CD14-positive monocyte (primary cell): Measurements from ENCODE around the gene LZTR1. TPM values are rescaled to one million over a fixed set of nuclear protein-coding genes. Genes with fewer than 3 reads are reported as not detected.
"Not testable (repeated sequence)": the region's sequence is repeated elsewhere in the genome, so short reads cannot be mapped to it uniquely, and the experiment has no call there.

Experiments used
- DNase-seq, 3 donors: peaks; one replicate each; pipeline ENCODE4 v3.0.0-alpha.2; 2011 to 2022
- H2AFZ ChIP-seq: 2 replicates; pipeline ENCODE4 v1.6.0; 2012; ENCODE audit warnings: mild to moderate bottlenecking, low read depth, low read length, inconsistent platforms; ENCODE audit not compliant: insufficient read depth, poor library complexity, severe bottlenecking
- H3K27ac ChIP-seq, 2 donors: 1 replicate in 1 of 2; 2 replicates in 1 of 2; pipeline ENCODE4 v1.5.1; 2012 to 2013; ENCODE audit warnings: low read length in 2 of 2, control low read depth in 1 of 2, inconsistent platforms in 1 of 2, low read depth in 1 of 2, mild to moderate bottlenecking in 1 of 2
- H3K27me3 ChIP-seq, 2 donors: one replicate each; pipeline versions ENCODE4 v1.6.0 to v1.6.1; 2011 to 2013; ENCODE audit warnings: low read length in 2 of 2; ENCODE audit not compliant: control insufficient read depth in 2 of 2, insufficient read depth in 2 of 2
- H3K36me3 ChIP-seq, 2 donors: replicated peaks in 1 of 2; 1 replicate in 1 of 2; 2 replicates in 1 of 2; pipeline versions ENCODE4 v1.5.1 to v1.6.1; 2012 to 2013; ENCODE audit warnings: low read length in 2 of 2, control low read depth in 1 of 2, inconsistent platforms in 1 of 2, mild to moderate bottlenecking in 1 of 2; ENCODE audit not compliant: insufficient read depth in 2 of 2, control insufficient read depth in 1 of 2
- H3K4me1 ChIP-seq, 2 donors: 1 replicate in 1 of 2; 2 replicates in 1 of 2; pipeline versions ENCODE4 v1.5.1 to v1.6.1; 2012 to 2013; ENCODE audit warnings: low read length in 2 of 2, control low read depth in 1 of 2, inconsistent platforms in 1 of 2, mild to moderate bottlenecking in 1 of 2, moderate library complexity in 1 of 2; ENCODE audit not compliant: insufficient read depth in 2 of 2, control insufficient read depth in 1 of 2
- H3K4me2 ChIP-seq: replicated peaks from 2 replicates; pipeline ENCODE3; 2012; ENCODE audit warnings: low read length, moderate library complexity, mild to moderate bottlenecking; ENCODE audit not compliant: poor library complexity, severe bottlenecking; ENCODE audit errors: extremely low read depth
- H3K4me3 ChIP-seq, 3 experiments: fragments of 200-600 bp in 1 of 3; sonication (generic) in 1 of 3; replicated peaks in 1 of 3; 1 replicate in 2 of 3; 2 replicates in 1 of 3; pipeline ENCODE4 v1.5.1; 2011 to 2013; ENCODE audit warnings: low read length in 3 of 3, mild to moderate bottlenecking in 3 of 3, control low read depth in 2 of 3, low read depth in 2 of 3, inconsistent platforms in 1 of 3, moderate library complexity in 1 of 3
- H3K79me2 ChIP-seq: 2 replicates; pipeline ENCODE4 v1.6.0; 2012; ENCODE audit warnings: mild to moderate bottlenecking, control low read depth, inconsistent platforms, low read length, moderate library complexity; ENCODE audit not compliant: insufficient read depth
- H3K9ac ChIP-seq: 2 replicates; pipeline ENCODE4 v1.6.0; 2017; ENCODE audit warnings: low read length, mild to moderate bottlenecking; ENCODE audit not compliant: insufficient read depth, poor library complexity, severe bottlenecking
- H3K9me3 ChIP-seq, 2 donors: replicated peaks in 1 of 2; 1 replicate in 1 of 2; 2 replicates in 1 of 2; pipeline versions ENCODE4 v1.5.1 to v1.6.1; 2012 to 2013; ENCODE audit warnings: low read length in 2 of 2, control low read depth in 1 of 2; ENCODE audit not compliant: control insufficient read depth in 1 of 2, insufficient read depth in 1 of 2
- H4K20me1 ChIP-seq: 2 replicates; pipeline ENCODE4 v1.6.0; 2012; ENCODE audit warnings: mild to moderate bottlenecking, low read length, control low read depth, moderate library complexity; ENCODE audit not compliant: insufficient read depth
- H3K27ac Mint-ChIP-seq, 7 donors: one replicate each; pipeline ENCODE4 v1.8.0; 2020; ENCODE audit warnings: mild to moderate bottlenecking in 7 of 7, mixed read lengths in 7 of 7, moderate library complexity in 6 of 7, inconsistent platforms in 2 of 7
- H3K27me3 Mint-ChIP-seq, 3 donors: one replicate each; pipeline ENCODE4 v1.8.0; 2021 to 2022; ENCODE audit warnings: low read depth in 3 of 3, mild to moderate bottlenecking in 3 of 3, mixed read lengths in 3 of 3, moderate library complexity in 3 of 3, inconsistent platforms in 1 of 3
- H3K36me3 Mint-ChIP-seq, 2 donors: one replicate each; pipeline ENCODE4 v1.8.0; 2020; ENCODE audit warnings: mixed read lengths in 2 of 2, inconsistent platforms in 1 of 2, mild to moderate bottlenecking in 1 of 2
- H3K4me1 Mint-ChIP-seq: one replicate; pipeline ENCODE4 v1.8.0; 2020; ENCODE audit warnings: mild to moderate bottlenecking, mixed read lengths
- H3K4me3 Mint-ChIP-seq, 2 donors: one replicate each; pipeline ENCODE4 v1.8.0; 2020; ENCODE audit warnings: mild to moderate bottlenecking in 2 of 2, mixed read lengths in 2 of 2, moderate library complexity in 1 of 2
- H3K9me3 Mint-ChIP-seq, 7 donors: one replicate each; pipeline ENCODE4 v1.8.0; 2020 to 2022; ENCODE audit warnings: mixed read lengths in 7 of 7, mild to moderate bottlenecking in 6 of 7, moderate library complexity in 6 of 7, inconsistent platforms in 2 of 7
- CTCF ChIP-seq: fragments of 200-600 bp; IDR thresholded peaks from one replicate; pipeline ENCODE4 v1.8.0; 2022; ENCODE audit warnings: antibody characterized with exemption, mild to moderate bottlenecking
- WGBS: methylation state at CpG from one replicate; pipeline ENCODE4 v1.1.5; 2013; ENCODE audit warnings: missing lambda C conversion rate; ENCODE audit not compliant: insufficient coverage; 5-methylcytosine and 5-hydroxymethylcytosine counted together
- intact Hi-C, 2 donors: fragments of 100-400 bp; cut with micrococcal nuclease; formaldehyde crosslinking; loops; one replicate each; pipeline versions ENCODE4 v1.15.0 to v1.15.1; 2023
- polyA plus RNA-seq, 3 donors: library from polyadenylated mRNA; depleted of rRNA in 1 of 3; unstranded in 2 of 3; stranded (reverse) in 1 of 3; fragments of 300-500 nt in 2 of 3; fragments of >200 nt in 1 of 3; fragmentation: Illumina TruSeq in 2 of 3; gene quantifications; 1 replicate in 2 of 3; 2 replicates in 1 of 3; pipeline ENCODE4 v1.2.3, GENCODE V29; 2012 to 2021

Gene LZTR1
- polyA plus RNA-seq, 3 donors = 7.1 to 63.3 (median 11.5) TPM

- H3K27me3 Mint-ChIP-seq = peaks cover 6 to 11% (median 7%) of the 10 kb centered on the region in 3 donors
- DNase-seq = no peak
- H3K4me2 ChIP-seq = no peak overlapping the region
- H3K36me3 Mint-ChIP-seq = no peaks in the 10 kb centered on the region
- no peak overlapping the region for H3K27ac ChIP-seq
- H4K20me1 ChIP-seq = no peaks in the 10 kb centered on the region
- H3K9ac ChIP-seq = no peak overlapping the region
- peaks cover 0 to 6% of the 10 kb centered on the region in 2 donors for H3K27me3 ChIP-seq
- intact Hi-C loops = no loop called here
- H3K4me3 Mint-ChIP-seq = no peak overlapping the region
- H3K4me1 ChIP-seq = no peaks in the 10 kb centered on the region
- no peaks in the 10 kb centered on the region for H3K9me3 ChIP-seq
- 64% methylated on average over 1 of the region's 2 CpGs for WGBS
- no peak overlapping the region for H3K27ac Mint-ChIP-seq
- no peak for TF ChIP-seq CTCF
- no peaks in the 10 kb centered on the region for H3K79me2 ChIP-seq
- H3K36me3 ChIP-seq = no peaks in the 10 kb centered on the region
- H3K4me3 ChIP-seq = no peak overlapping the region
- H3K9me3 Mint-ChIP-seq = peaks cover 0 to 2% (median 0%) of the 10 kb centered on the region in 7 donors
- H3K4me1 Mint-ChIP-seq = peaks cover 3% of the 10 kb centered on the region
- no peak overlapping the region for H2AFZ ChIP-seq
Observed at GRCh38 chr22:21038405-21038804, 56.3 kb downstream of the LZTR1 start.

- H3K9me3 Mint-ChIP-seq, DNase-seq, H3K27ac Mint-ChIP-seq, H3K9ac ChIP-seq, H3K4me3 ChIP-seq, H3K27me3 Mint-ChIP-seq, H3K4me2 ChIP-seq, H3K27ac ChIP-seq, H3K79me2 ChIP-seq, H3K9me3 ChIP-seq, intact Hi-C loops, H3K36me3 Mint-ChIP-seq, H2AFZ ChIP-seq, H3K4me1 Mint-ChIP-seq, H3K4me3 Mint-ChIP-seq, H3K36me3 ChIP-seq, H3K4me1 ChIP-seq, H4K20me1 ChIP-seq, H3K27me3 ChIP-seq: not testable (repeated sequence)
- WGBS = no CpG with 5 or more reads among the region's 5 CpGs
Observed at GRCh38 chr22:21039158-21039557, 57.1 kb downstream of the LZTR1 start.
